Measurements from ENCODE around the gene EMSY. TPM values are rescaled to one million over a fixed set of nuclear protein-coding genes. Genes with fewer than 3 reads are reported as not detected.
A peak's percentile ranks its signal among the peaks of the same experiment; 100 is the strongest.

Gene EMSY
- total RNA-seq, 1 donor from 2014 or later, result 47.5 TPM

DNA sequence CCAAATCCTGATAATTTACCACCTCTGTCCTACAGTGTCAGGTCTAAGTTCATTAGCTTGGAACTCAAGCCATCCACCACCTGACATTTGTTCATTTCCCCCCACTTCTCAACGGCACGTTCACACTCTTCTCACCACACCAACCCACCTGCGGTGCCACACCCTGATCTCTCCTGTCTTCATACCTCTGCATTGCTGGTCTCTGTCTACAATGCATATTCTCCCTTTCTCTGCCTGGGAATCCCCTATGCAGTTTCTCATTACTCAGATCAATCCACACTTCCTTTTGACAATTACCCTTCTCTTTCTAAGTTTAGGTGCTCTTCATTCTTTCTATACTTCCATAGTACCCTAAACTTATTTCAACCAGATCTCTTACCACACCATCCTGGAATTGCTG, 20.4 kb upstream of the EMSY start:
- no peaks in the 10 kb centered on the region for H3K36me3 Mint-ChIP-seq
- H3K9me3 Mint-ChIP-seq, result no peaks in the 10 kb centered on the region
- no peak for DNase-seq (ENCODE audit: low spot score in 2 of 2, unreplicated experiment in 2 of 2)
- no peaks in the 10 kb centered on the region for H3K27me3 Mint-ChIP-seq (ENCODE audit: low read depth)
- TF ChIP-seq CTCF (IDR thresholded peaks at IDR 0.05; ENCODE audit: unreplicated experiment), result no peak
- no peak overlapping the region for H3K4me3 Mint-ChIP-seq
- H3K27ac Mint-ChIP-seq, result no peak overlapping the region
- peaks cover 6% of the 10 kb centered on the region for H3K4me1 Mint-ChIP-seq

DNA sequence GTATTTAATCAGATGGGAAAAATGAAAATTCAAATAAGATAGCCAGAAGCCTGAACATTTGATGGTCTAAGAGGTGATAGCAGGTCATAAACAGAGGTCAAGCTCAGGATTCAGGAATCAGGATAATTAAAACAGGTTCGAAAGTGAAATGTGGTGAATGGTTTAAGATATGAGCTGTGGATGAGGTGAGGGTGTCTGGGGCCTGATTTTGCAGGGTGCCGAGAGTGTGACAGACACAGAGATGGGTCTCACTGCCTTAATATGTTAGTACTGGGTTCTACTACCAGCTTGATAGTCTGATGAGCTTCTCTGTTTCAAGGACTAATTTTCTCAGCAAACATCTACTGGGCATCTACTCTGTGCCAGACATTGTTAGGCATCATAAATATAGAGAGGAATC, 19.9 kb upstream of the EMSY start:
- DNase-seq (ENCODE audit: low spot score in 2 of 2, unreplicated experiment in 2 of 2), result no peak
- Mint-ChIP-seq H3K4me1 (peaks cover 6% of the 10 kb centered on the region), H3K27me3 (ENCODE audit: low read depth) (no peaks in the 10 kb centered on the region), H3K36me3 (no peaks in the 10 kb centered on the region), H3K9me3 (no peaks in the 10 kb centered on the region), H3K4me3 (no peak overlapping the region), H3K27ac (no peak overlapping the region)
- no peak for TF ChIP-seq CTCF (IDR thresholded peaks at IDR 0.05; ENCODE audit: unreplicated experiment)

GRCh38 chr11:76426660-76427059, 18.2 kb upstream of the EMSY start:
- H3K27me3 Mint-ChIP-seq (ENCODE audit: low read depth), result no peaks in the 10 kb centered on the region
- no peak for TF ChIP-seq CTCF (IDR thresholded peaks at IDR 0.05; ENCODE audit: unreplicated experiment)
- peaks cover 9% of the 10 kb centered on the region for H3K4me1 Mint-ChIP-seq
- no peaks in the 10 kb centered on the region for H3K9me3 Mint-ChIP-seq
- no peak for DNase-seq (ENCODE audit: low spot score in 2 of 2, unreplicated experiment in 2 of 2)
- H3K36me3 Mint-ChIP-seq, result no peaks in the 10 kb centered on the region
- no peak overlapping the region for H3K4me3 Mint-ChIP-seq
- no peak overlapping the region for H3K27ac Mint-ChIP-seq

DNA sequence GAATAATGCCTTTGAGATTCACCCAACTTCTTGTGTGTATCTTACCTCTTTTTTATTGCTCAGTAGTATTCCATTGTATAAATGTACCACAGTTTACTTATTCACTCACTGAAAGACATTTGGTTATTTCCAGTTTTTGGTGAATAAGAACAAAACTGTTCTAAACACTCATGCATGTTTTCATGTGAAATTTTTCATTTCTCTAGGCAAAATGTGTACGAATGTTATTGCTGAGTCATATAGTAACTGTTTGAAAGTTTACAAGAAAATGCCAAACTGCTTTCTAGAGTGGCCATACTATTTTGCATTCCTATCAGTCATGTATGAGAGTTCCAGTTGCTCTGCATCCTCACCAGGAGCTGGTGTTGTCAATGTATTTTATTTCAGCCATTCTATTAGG, 8.8 kb upstream of the EMSY start:
- Mint-ChIP-seq H3K27ac (no peak overlapping the region), H3K4me3 (no peak overlapping the region), H3K4me1 (peaks cover under 1% of the 10 kb centered on the region), H3K27me3 (ENCODE audit: low read depth) (no peaks in the 10 kb centered on the region), H3K9me3 (peaks cover 4% of the 10 kb centered on the region), H3K36me3 (peaks cover 5% of the 10 kb centered on the region)
- no peak for TF ChIP-seq CTCF (IDR thresholded peaks at IDR 0.05; ENCODE audit: unreplicated experiment)
- no peak for DNase-seq (ENCODE audit: low spot score in 2 of 2, unreplicated experiment in 2 of 2)

- Mint-ChIP-seq H3K36me3 (peaks cover 6% of the 10 kb centered on the region), H3K4me3 (peak overlapping the region; percentile 94), H3K27ac (peak overlapping the region; percentile 100), H3K4me1 (peaks cover 28% of the 10 kb centered on the region), H3K27me3 (ENCODE audit: low read depth) (no peaks in the 10 kb centered on the region), H3K9me3 (no peaks in the 10 kb centered on the region)
- no peak for TF ChIP-seq CTCF (IDR thresholded peaks at IDR 0.05; ENCODE audit: unreplicated experiment)
- DNase-seq (ENCODE audit: low spot score in 2 of 2, unreplicated experiment in 2 of 2), result no peak
Observed at GRCh38 chr11:76443268-76443980, 1.4 kb upstream of the EMSY start.

GRCh38 chr11:76444065-76444383, 794 bp upstream of the EMSY start:
- Mint-ChIP-seq H3K27me3 (ENCODE audit: low read depth) (no peaks in the 10 kb centered on the region), H3K4me3 (peak overlapping the region; percentile 94), H3K27ac (peak overlapping the region; percentile 100), H3K9me3 (no peaks in the 10 kb centered on the region), H3K4me1 (peaks cover 28% of the 10 kb centered on the region), H3K36me3 (peaks cover 6% of the 10 kb centered on the region)
- DNase-seq (ENCODE audit: low spot score in 2 of 2, unreplicated experiment in 2 of 2), result no peak
- no peak for TF ChIP-seq CTCF (IDR thresholded peaks at IDR 0.05; ENCODE audit: unreplicated experiment)
